Spleen (tissue), 11 donors: ENCODE results near the gene DNM3. TPM values are rescaled to one million over a fixed set of nuclear protein-coding genes. Genes with fewer than 3 reads are reported as not detected.

Source experiments
- DNase-seq: peaks from one replicate; pipeline ENCODE4 v3.0.0-alpha.2; 2020
- H3K27ac ChIP-seq, 8 donors: fragments of 200-600 bp; sonication (generic) in 7 of 8; 1 replicate in 4 of 8; 2 replicates in 4 of 8; pipeline versions ENCODE4 v1.5.0 to v1.8.0; 2016 to 2021; ENCODE audit warnings: inconsistent platforms in 4 of 8, mild to moderate bottlenecking in 4 of 8, moderate library complexity in 1 of 8
- H3K27me3 ChIP-seq, 7 donors: fragments of 200-600 bp; sonication (generic) in 6 of 7; replicated peaks in 1 of 7; 1 replicate in 4 of 7; 2 replicates in 3 of 7; pipeline versions ENCODE4 v1.5.0 to v1.8.0; 2016 to 2021; ENCODE audit warnings: inconsistent platforms in 3 of 7, mild to moderate bottlenecking in 1 of 7
- H3K36me3 ChIP-seq, 6 donors: fragments of 200-600 bp; sonication (generic) in 5 of 6; 1 replicate in 4 of 6; 2 replicates in 2 of 6; pipeline versions ENCODE4 v1.5.0 to v1.8.0; 2016 to 2021; ENCODE audit warnings: inconsistent platforms in 2 of 6
- H3K4me1 ChIP-seq, 6 donors: fragments of 200-600 bp; sonication (generic) in 5 of 6; 1 replicate in 3 of 6; 2 replicates in 3 of 6; pipeline versions ENCODE4 v1.5.0 to v1.8.0; 2016 to 2021; ENCODE audit warnings: inconsistent platforms in 3 of 6
- H3K4me3 ChIP-seq, 8 donors: fragments of 200-600 bp; sonication (generic) in 7 of 8; 1 replicate in 4 of 8; 2 replicates in 4 of 8; pipeline versions ENCODE4 v1.5.0 to v1.8.0; 2016 to 2021; ENCODE audit warnings: inconsistent platforms in 4 of 8, mild to moderate bottlenecking in 4 of 8, moderate library complexity in 2 of 8
- H3K9me3 ChIP-seq, 8 donors: fragments of 200-600 bp; sonication (generic) in 7 of 8; 1 replicate in 4 of 8; 2 replicates in 4 of 8; pipeline versions ENCODE4 v1.5.0 to v1.8.0; 2016 to 2021; ENCODE audit warnings: inconsistent platforms in 4 of 8
- CTCF ChIP-seq, 11 experiments: fragments of 200-600 bp in 7 of 11; fragments of 450-650 bp in 4 of 11; sonication (generic) in 4 of 11; IDR thresholded peaks in 8 of 11; conservative IDR thresholded peaks in 3 of 11; 1 replicate in 7 of 11; 2 replicates in 4 of 11; pipeline versions ENCODE4 v1.4.0 to v1.8.0; 2016 to 2021; ENCODE audit warnings: antibody characterized with exemption in 11 of 11, inconsistent platforms in 4 of 11, mild to moderate bottlenecking in 1 of 11
- POLR2A ChIP-seq, 3 donors: fragments of 450-650 bp; IDR thresholded peaks; one replicate each; pipeline ENCODE4 v1.5.1; 2017; ENCODE audit warnings: antibody characterized with exemption in 3 of 3, mild to moderate bottlenecking in 1 of 3
- POLR2AphosphoS5 ChIP-seq, 3 donors: sonication (generic); formaldehyde crosslinking; IDR thresholded peaks; one replicate each; pipeline ENCODE4 v1.5.1; 2017; ENCODE audit warnings: antibody characterized with exemption in 3 of 3
- WGBS, 5 donors: extraction: QIAGEN DNeasy Blood & Tissue Kit in 3 of 5; methylation state at CpG; one replicate each; pipeline versions ENCODE4 v1.1.5 to v1.1.7; 2013 to 2018; 5-methylcytosine and 5-hydroxymethylcytosine counted together
- intact Hi-C: fragments of 100-400 bp; cut with DNase I; formaldehyde crosslinking; loops from one replicate; pipeline ENCODE4 v1.15.0; 2023; ENCODE audit warnings: low total_unique reads
- polyA plus RNA-seq, 3 donors: library from polyadenylated mRNA; stranded (reverse); fragments of 200-250 nt; gene quantifications; one replicate each; pipeline ENCODE4 v1.2.1, GENCODE V29; 2013
- total RNA-seq, 7 donors: library from RNA; depleted of rRNA in 3 of 7; stranded (reverse); fragments of >200 nt in 3 of 7; fragmentation: NEBNext Ultra II Directional in 4 of 7; extraction: Animal tissue kit (Norgen Biotek cat#: 25700) in 4 of 7; gene quantifications; one replicate each; pipeline versions ENCODE4 v1.1.0 to v1.2.1, GENCODE V29; 2016 to 2021
- donor health status: healthy with polysubstance abuse.
- donor health status: DM: no; HTN: no; CAD: no; lungs with moderate emphysema.
- donor health status: DM: no; HTN: no; CAD: no.
- donor health status: Bipolar disorder and iron deficiency.
- donor health status: healthy.
- donor health status: DM: no; HTN: no; CAD: no.
- donor health status: DM: yes; HTN: yes; CAD: no.

The DNM3 gene
- total and polyA plus RNA-seq, 10 donors = 0.61 to 10.2 (median 4.9) TPM

DNA sequence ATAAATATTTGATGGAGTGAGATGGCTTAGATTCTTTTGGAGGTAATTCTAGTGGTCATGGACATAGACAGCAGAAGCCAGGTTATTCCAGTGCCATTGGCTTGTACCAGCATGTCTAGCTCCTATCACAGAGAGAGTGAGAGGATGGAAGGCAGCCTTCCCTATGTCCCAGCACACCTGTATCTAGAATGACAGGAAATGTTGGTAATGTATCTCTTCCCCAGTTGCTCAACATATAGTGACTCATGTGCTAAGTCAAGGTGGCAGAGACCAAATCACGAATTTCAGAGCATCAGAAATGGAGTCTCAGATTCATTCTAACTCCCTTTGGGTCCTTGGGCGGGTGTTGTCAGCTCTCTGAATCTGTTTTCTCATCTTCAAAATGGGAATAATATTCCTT is 31.5 kb upstream of the DNM3 start:
- WGBS, 5 donors = 67 to 91% (median 80%) methylated on average over 2 of the region's 2 CpGs
- intact Hi-C loops = no loop called here

DNA sequence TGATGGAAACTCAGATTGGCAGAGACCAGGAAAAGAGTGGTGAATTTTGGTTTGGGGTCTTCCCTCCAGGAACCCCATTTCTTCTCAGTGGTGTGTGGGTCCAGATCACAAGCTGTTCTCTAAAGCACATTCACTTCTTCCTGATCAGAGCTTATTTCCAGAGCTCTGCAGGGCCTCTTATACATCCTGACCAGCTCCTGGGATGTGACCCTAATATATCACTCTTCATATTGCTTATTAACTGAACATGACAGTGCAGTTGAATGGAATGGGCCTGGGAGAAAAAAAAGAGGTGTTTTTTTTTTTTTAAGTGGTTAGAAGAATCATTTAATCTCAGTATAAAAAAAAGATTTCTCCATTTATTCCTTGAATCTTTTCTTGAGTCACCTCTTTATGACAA is 29.6 kb upstream of the DNM3 start:
- Histone ChIP-seq H3K9me3 (no peaks in the 10 kb centered on the region), H3K36me3 (no peaks in the 10 kb centered on the region), H3K4me3 (no peak overlapping the region), H3K4me1 (peaks cover 0 to 2% (median 0%) of the 10 kb centered on the region in 6 donors), H3K27ac (no peak overlapping the region), H3K27me3 (no peaks in the 10 kb centered on the region)
- DNase-seq = no peak
- TF ChIP-seq CTCF (IDR thresholded peaks at IDR 0.05 in 8 of 11, conservative IDR thresholded peaks at IDR 0.05 in 3 of 11) = no peak
- no peak for TF ChIP-seq POLR2A (IDR thresholded peaks at IDR 0.05)
- TF ChIP-seq POLR2AphosphoS5 (IDR thresholded peaks at IDR 0.05) = no peak
- intact Hi-C loops = no loop called here

More for the DNA sequence above, 31.5 kb upstream of the DNM3 start:
- H3K27me3 ChIP-seq = no peaks in the 10 kb centered on the region
- DNase-seq = no peak
- no peaks in the 10 kb centered on the region for H3K9me3 ChIP-seq
- TF ChIP-seq POLR2A (IDR thresholded peaks at IDR 0.05) (no peak), POLR2AphosphoS5 (IDR thresholded peaks at IDR 0.05) (no peak), CTCF (IDR thresholded peaks at IDR 0.05 in 8 of 11, conservative IDR thresholded peaks at IDR 0.05 in 3 of 11) (no peak)
- no peak overlapping the region for H3K4me3 ChIP-seq
- no peaks in the 10 kb centered on the region for H3K36me3 ChIP-seq
- peaks cover 0 to 17% (median 3%) of the 10 kb centered on the region in 6 donors for H3K4me1 ChIP-seq
- no peak overlapping the region for H3K27ac ChIP-seq

GRCh38 chr1:171814692-171815091 is 26.6 kb upstream of the DNM3 start:
- intact Hi-C loops = no loop called here
- no peaks in the 10 kb centered on the region for H3K4me1 ChIP-seq
- H3K27me3 ChIP-seq = no peaks in the 10 kb centered on the region
- WGBS, 5 donors = 39 to 57% (median 47%) methylated on average over 2 of the region's 2 CpGs
- H3K9me3 ChIP-seq = no peaks in the 10 kb centered on the region
- TF ChIP-seq POLR2A (IDR thresholded peaks at IDR 0.05) (no peak), POLR2AphosphoS5 (IDR thresholded peaks at IDR 0.05) (no peak), CTCF (IDR thresholded peaks at IDR 0.05 in 8 of 11, conservative IDR thresholded peaks at IDR 0.05 in 3 of 11) (no peak)
- no peak for DNase-seq
- H3K27ac ChIP-seq = no peak overlapping the region
- no peaks in the 10 kb centered on the region for H3K36me3 ChIP-seq
- no peak overlapping the region for H3K4me3 ChIP-seq

DNA sequence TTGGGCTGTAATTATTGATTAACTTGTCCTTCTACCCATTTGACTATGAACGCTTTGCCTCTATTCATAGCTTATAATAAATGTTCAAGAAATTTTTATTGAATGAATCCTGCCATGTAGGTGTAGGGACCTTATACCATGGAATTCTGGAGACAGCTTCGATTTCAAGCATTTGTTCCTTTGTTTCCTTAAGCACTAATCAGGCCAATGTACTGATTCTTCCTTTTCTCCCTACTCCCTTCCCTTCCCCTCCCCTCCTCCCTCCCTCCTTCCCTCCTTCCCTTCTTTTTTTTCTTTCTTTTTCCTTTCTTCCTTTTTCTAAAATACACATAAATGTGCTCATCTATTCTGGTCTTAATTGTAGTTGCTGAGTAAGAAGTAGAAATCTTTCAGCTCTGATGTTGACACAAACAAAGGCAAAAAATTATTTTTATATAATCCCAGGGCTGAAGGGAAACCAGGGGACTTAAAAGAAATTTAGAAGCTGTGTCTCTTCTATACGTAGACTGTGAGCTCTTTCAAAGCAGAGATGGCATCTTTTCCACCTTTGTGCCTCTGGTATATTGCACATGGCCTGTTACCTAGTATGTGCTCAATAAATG is 24.9 kb upstream of the DNM3 start:
- Histone ChIP-seq H3K9me3 (no peaks in the 10 kb centered on the region), H3K27ac (no peak overlapping the region), H3K4me1 (no peaks in the 10 kb centered on the region), H3K27me3 (no peaks in the 10 kb centered on the region), H3K36me3 (no peaks in the 10 kb centered on the region), H3K4me3 (no peak overlapping the region)
- WGBS, 5 donors = 87 to 97% (median 92%) methylated on average over 3 of the region's 3 CpGs
- intact Hi-C loops = no loop called here
- TF ChIP-seq POLR2AphosphoS5 (IDR thresholded peaks at IDR 0.05) (no peak), POLR2A (IDR thresholded peaks at IDR 0.05) (no peak), CTCF (IDR thresholded peaks at IDR 0.05 in 8 of 11, conservative IDR thresholded peaks at IDR 0.05 in 3 of 11) (no peak)
- no peak for DNase-seq
